ENCODE data around the gene USP24. TPM values are rescaled to one million over a fixed set of nuclear protein-coding genes. Genes with fewer than 3 reads are reported as not detected.
"Not testable (repeated sequence)": the region's sequence is repeated elsewhere in the genome, so short reads cannot be mapped to it uniquely, and the experiment has no call there.

USP24 gene
- polyA plus RNA-seq, 3 donors: 37.6 to 56.8 (median 55.7) TPM

DNA sequence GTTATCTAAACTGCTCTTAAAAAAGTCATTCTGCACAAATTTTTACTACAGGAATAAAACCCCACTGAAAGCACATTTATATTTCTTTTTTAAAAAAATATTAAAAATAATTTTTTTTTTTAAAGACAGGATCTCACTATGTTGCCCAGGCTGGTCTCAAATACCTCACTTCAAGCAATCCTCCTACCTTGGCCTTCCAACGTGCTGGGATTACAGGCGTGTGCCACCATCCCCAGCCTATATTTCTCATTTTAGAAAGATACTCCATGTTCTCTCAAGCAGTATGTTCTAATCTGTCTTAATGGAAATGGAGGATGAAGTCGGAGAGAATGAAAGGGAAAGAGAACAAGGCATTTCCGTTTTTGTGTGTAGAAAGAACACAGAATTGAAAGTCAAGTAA lies 17.1 kb downstream of the USP24 start:
- no peak for DNase-seq

GRCh38 chr1:55197099-55197498 lies 18.1 kb downstream of the USP24 start:
- no peak for DNase-seq

DNA sequence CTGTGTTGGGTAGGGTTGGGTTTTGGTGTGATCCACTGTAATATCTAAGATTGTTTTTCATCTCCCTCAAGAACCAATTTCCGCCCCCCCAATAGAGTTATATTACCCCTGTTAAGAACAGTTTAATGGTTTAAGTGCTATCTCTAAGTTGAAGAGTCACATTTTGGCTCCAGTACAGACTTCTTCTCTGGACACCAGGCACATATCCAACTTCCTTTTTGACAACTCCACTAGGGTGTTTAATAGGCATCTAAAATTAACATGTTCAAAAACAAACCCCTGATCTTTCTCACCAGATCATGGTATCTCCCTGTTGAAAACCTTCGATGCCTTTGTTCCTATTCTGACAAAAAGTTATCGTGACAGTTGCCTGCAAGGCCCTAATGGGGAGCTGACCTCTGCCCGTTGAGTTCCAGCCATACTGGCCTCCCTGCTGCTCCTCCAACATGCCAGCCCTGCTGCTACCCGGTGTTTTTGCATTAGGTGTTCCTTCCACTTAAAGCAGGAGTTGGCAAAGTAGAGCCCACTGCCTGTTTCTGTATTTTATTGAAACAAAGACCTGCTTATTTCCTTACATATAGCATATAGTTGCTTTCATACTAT lies 18.6 kb downstream of the USP24 start:
- DNase-seq: no peak

- DNase-seq: no peak
Observed at GRCh38 chr1:55195521-55196233, 19.5 kb downstream of the USP24 start.

- DNase-seq: no peak
Observed at GRCh38 chr1:55194851-55195250, 20.3 kb downstream of the USP24 start.

- no peak for DNase-seq
Observed at GRCh38 chr1:55192093-55192492, 23.1 kb downstream of the USP24 start.

GRCh38 chr1:55191219-55191952 lies 23.8 kb downstream of the USP24 start:
- DNase-seq: not testable (repeated sequence)

DNA sequence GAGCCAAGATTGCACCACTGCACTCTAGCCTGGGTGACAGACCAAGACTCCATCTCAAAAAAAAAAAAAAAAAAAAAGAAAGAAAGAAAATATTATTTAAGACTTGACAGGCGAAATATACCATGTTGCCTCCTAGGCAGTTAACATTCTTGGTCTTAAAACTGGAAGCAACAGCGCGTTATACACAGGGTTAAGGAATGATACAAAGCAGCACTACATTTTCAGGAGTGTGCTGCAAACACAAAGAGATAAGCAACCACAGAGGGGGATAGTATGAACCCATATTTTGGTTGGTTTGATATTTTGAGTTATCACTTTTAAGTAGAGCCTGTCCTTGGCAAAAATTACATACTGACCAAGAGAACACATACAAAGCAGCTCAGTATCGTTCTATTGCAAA lies 25.1 kb downstream of the USP24 start:
- DNase-seq: no peak

DNA sequence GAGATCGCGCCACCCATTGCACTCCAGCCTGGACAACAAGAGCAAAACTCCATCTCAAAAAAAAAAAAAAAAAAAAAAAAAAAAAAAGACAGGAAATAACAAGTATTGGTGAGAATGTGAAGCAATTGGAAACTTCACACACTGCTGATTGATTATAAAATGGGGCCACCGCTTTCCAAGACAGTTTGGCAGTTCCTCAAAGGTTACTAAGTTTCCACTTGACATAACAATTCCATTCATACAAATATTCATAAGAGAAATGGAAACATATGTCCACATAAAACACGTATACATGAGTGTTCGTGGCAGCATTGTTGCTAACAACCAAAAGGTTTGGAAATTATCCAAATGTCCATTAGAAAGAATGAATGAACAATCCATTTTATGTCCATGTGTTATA lies 26.3 kb downstream of the USP24 start:
- DNase-seq: no peak

DNA sequence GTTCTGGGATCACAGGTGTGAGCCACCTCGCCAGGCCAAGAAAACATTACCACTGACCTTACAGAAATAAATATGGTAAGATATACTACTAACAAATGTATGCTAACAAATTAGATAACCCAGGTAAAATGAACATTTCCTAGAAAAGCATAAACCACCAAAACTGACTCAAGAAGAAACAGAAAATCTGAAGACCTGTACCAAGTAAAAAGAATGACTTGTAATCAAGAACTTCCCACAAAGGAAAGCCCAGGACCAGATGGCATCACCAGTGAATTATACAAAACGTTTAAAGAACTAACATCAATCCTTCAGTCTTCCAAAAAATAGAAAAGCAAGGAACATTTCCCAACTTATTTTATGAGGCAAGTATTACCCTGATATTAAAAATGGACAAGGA lies 29.3 kb downstream of the USP24 start:
- DNase-seq: no peak

GRCh38 chr1:55184859-55185258 lies 30.3 kb downstream of the USP24 start:
- no peak for DNase-seq

- DNase-seq: no peak
Observed at GRCh38 chr1:55181666-55182065, 33.5 kb downstream of the USP24 start.

- DNase-seq: no peak
Observed at GRCh38 chr1:55180075-55180670, 35.0 kb downstream of the USP24 start.

DNA sequence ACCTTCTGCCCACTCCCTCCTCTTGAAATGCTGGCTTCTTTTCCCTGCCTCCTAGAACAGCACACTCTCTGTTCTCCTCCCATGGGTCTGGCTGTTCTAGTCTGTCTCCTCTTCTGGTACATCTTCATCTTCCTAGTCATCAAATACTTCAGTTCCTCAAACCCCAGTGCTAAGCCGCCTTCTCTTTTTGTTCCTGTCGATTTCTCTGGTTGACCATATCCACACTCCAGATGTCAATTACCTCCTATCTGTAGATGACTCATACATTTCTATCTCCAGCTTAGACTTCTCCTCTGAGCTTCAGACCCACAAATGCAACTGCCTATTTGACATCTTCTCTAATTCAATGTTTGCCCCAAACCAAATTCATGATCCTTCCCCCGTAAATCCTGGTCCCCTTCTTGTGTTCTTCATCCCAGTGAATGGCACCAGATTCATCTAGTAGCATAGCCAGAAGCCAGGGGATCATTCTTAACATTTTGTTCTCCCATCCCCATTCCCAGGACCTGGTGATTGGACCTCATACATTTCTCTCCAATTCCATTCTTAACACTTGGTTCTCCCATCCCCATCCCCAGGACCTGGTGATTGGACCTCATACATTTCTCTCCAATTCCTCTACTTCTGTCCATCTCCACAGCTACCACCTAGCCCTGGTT lies 35.9 kb downstream of the USP24 start:
- DNase-seq: no peak

DNA sequence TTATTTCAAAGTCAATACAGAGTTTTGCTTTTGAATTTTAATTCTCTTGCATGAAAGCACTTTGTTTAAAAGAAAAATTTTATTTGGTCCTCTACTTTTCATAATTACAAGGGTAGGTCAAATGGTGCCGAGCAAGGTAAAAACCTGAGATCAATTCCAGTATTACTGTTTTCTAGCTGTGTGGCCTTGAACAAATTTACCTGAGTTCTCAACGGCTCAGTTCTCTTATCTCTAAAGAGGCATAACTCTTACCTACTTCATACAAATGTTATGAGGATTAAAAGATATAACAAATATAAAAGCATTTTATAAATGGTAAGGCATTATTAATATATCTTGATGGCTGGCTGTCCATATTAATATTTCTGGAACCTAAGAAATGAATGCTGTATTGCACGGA lies 42.5 kb downstream of the USP24 start:
- DNase-seq: no peak

- peak; percentile 11 for DNase-seq
Observed at GRCh38 chr1:55172272-55172671, 42.9 kb downstream of the USP24 start.

GRCh38 chr1:55171694-55172093 lies 43.5 kb downstream of the USP24 start:
- DNase-seq: no peak

DNA sequence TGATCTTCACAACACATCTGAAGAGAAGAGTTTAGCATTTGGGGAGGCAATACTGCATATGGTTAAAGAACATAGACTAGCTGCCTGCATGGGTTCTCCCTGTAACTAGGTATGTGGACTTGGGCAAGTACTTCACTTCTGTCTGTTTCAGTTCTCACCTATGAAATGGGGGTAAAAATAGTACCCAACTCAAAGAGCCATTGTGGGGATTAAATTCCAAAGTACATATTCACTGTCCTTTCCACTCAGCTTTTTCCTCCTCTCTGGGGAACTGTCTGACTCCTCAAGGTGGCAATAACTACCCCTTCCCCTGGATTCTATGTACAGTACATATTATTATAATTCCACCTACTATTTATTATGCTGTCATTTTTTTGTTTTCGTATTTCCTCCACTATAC lies 44.7 kb downstream of the USP24 start:
- DNase-seq: no peak

GRCh38 chr1:55169126-55169525 lies 46.0 kb downstream of the USP24 start:
- no peak for DNase-seq

DNA sequence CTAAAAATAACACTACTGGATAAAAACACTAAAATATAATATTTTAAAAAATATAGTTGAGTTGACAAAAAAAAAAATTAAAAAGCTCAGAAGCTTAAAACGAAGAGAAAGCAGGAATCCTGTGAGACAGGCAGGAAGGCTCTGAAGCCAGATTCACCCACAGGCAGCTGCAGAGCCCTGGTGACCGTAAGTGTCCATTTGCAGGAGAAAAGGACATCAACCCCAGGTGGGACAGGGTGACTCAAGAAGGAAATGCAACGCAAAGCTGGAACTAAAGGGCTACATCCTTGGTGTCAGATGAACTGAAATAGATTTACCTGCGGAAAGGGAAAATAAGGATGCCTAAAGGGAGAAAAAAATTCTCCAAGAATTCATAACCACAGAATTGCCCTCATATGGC lies 46.8 kb downstream of the USP24 start:
- no peak for DNase-seq

DNA sequence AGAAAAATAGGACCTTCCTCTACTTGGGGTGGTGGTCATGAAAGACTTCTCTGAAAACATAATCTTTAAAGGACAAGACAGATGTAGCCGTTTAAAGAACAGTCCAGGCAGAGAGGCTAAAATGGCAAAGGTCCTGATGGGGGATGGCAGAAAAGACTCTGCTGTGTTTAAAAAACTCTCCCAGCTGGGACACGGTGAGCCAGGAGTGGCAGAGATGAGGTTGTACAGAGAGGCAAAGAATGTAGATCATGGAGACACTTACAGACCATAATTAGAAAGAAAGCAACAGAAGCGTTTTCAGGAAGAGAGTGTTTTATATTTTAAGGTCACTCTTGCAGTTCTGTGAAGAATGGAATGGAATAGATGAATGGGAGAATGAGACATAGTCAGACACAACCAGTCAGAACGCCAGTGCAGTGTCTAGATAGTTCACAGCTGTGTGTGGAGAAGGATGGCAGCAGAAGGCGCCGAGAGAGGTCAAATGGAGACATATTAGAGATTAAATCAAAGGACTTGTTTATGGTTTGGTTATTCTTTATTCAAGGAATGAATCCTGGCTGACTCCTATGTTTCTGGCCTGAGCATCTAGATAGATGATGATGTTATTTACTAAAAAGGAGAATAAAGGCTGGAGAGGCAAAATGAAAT lies 47.8 kb downstream of the USP24 start:
- no peak for DNase-seq

DNA sequence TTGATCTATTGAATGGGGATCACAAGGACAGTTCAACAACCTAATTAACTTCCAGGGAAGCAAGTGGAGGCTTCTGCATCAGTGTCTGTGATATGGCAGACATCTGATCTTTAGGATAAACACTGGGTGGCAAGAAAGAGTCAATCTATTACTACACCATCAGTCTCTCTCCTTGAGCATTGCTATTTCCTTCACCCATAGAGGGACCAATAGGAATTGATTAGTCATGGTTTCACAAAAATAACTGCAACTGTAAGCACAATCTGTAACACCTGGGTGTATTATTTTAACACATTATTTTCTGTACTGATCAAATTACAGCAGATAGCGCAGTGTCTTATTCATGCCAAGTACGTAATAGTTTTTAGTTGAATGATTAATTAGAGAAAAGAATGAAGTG lies 50.3 kb downstream of the USP24 start:
- no peak for DNase-seq

Data from renal pelvis (tissue), 4 donors.